Fibroblast of the aortic adventitia (primary cell): ENCODE data around the gene IPO5. TPM values are rescaled to one million over a fixed set of nuclear protein-coding genes. Genes with fewer than 3 reads are reported as not detected.
A peak's percentile ranks its signal among the peaks of the same experiment; 100 is the strongest.

ENCODE experiments used
- DNase-seq: peaks from one replicate; pipeline ENCODE4 v3.0.0-alpha.2; 2010; ENCODE audit warnings: low read depth
- H3K4me3 ChIP-seq: 2 replicates; pipeline ENCODE4 v1.5.1; 2011; ENCODE audit warnings: low read depth, mild to moderate bottlenecking, control low read depth, low read length, moderate library complexity
- total RNA-seq: library from RNA; depleted of rRNA; stranded (reverse); fragments of >200 nt; gene quantifications from 2 replicates; pipeline ENCODE4 v1.2.3, GENCODE V29; 2012; ENCODE audit warnings: low replicate concordance
- TF ChIP-seq, protein P1 (sequence below): IDR thresholded peaks from 2 replicates; pipeline ENCODE4 v1.5.1; 2011; ENCODE audit warnings: mild to moderate bottlenecking, low read length, control low read depth, inconsistent platforms; ENCODE audit not compliant: insufficient read depth

The IPO5 gene
- total RNA-seq, 1 donor = 286 TPM

DNA sequence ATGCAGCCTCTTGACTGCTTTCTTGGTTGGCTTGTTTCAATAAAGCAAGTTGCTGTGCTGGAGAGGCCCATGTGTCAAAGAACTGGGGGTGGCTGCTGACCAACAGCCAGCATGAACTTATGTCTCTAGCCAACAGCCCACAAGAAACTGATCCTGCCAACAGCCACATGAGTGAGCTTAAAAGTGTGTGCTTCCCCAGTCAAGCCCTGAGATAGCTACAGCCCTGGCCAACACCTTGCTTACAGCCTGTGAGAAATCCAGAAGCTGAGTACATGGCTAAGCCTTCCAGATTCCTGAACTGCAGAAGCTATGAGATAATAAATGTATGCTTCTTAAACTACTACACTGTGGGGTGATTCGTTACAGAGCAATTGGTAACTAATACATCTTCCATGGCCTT lies 38.9 kb upstream of the IPO5 start:
- no peak overlapping the region for H3K4me3 ChIP-seq
- TF ChIP-seq, protein P1, sequence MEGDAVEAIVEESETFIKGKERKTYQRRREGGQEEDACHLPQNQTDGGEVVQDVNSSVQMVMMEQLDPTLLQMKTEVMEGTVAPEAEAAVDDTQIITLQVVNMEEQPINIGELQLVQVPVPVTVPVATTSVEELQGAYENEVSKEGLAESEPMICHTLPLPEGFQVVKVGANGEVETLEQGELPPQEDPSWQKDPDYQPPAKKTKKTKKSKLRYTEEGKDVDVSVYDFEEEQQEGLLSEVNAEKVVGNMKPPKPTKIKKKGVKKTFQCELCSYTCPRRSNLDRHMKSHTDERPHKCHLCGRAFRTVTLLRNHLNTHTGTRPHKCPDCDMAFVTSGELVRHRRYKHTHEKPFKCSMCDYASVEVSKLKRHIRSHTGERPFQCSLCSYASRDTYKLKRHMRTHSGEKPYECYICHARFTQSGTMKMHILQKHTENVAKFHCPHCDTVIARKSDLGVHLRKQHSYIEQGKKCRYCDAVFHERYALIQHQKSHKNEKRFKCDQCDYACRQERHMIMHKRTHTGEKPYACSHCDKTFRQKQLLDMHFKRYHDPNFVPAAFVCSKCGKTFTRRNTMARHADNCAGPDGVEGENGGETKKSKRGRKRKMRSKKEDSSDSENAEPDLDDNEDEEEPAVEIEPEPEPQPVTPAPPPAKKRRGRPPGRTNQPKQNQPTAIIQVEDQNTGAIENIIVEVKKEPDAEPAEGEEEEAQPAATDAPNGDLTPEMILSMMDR = no peak
- peak; percentile 54 for DNase-seq

DNA sequence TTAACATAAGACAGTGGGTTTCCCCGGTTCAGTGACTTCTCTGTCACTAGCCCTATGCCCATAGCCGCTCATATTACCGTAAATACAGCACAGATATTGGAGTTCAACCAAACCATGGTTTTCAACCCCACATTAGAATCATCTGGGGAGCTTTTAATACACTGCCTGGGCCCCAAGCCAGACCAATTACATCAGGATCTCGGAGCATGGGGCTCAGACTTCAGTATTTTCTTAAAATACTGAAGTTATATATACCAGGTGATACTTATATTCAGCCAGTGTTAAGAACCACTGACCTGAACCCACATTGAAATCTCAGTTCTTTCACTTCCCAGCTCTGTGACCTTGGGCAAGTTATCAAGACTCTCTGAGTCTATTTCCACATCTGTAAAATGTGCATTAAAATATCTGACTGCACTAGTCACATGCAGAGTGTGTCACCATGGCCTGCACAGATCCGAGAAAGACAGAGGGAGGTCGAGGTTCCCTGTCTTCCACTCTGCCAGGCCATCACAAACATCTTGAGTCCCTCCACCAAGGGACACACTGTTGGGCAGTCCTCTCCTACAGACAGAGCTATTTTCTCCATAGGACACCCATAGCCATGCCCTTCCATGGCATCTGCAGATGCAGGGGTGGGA lies 32.2 kb upstream of the IPO5 start:
- DNase-seq = peak; percentile 53
- H3K4me3 ChIP-seq = no peak overlapping the region
- TF ChIP-seq, protein P1 = no peak

DNA sequence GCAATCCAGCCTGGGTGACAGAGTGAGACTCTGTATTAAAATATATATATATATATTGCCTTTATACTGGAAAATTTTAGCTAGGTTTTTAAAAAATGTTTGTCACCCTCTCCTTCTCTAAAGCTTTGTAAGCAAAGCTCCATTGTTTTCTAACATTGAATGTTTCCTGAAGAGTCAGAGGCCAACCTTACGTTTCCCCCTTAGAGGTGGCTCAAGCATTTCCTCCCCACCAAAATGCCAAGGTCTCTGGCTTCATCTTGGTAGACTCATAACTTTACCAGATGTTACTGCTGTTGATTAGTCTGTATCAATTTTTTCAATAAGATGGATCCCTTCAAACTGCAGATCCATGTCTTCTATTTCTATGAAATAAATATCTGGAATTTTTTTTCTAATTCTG lies 25.2 kb upstream of the IPO5 start:
- no peak for DNase-seq
- TF ChIP-seq, protein P1 = no peak
- no peak overlapping the region for H3K4me3 ChIP-seq

DNA sequence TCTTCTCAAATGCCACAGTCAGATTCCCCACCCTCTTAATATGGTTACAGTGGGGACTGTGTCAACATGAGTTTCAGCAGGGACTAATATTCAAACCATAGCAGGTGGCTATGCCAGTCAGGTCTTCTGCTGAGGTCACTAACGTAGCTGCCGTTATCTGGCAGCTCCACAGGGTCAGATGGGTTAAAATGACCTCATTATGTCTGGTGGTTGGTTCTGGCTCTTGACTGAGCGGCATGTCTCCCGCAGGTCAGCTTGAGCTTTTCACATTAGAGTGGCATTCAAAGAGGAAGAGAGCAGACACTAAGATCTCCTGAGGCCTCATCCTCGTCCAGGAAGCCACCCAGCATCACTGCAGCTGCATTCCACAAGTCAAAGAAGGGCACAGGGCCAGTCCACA lies 21.4 kb upstream of the IPO5 start:
- no peak for DNase-seq
- TF ChIP-seq, protein P1 = no peak
- H3K4me3 ChIP-seq = no peak overlapping the region

DNA sequence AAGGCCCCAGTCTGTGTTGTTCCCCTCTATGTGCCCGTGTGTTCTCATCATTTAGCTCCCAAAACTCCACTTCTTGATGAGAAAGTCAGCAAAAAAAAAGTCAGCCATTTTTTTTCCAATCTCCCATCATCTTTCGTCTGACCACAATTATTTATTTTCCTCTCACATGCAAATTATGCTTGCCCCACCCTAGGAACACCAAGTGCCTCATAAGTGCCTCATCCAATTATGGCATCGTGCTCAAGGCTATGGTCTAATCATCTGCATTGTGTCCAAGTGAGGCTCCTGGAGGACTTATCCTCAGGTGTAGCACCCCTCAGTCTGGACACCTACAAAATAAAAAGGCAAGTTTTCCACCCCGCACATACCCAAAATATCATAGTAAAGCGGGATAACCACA lies 20.8 kb upstream of the IPO5 start:
- no peak for DNase-seq
- TF ChIP-seq, protein P1 = no peak
- H3K4me3 ChIP-seq = no peak overlapping the region

DNA sequence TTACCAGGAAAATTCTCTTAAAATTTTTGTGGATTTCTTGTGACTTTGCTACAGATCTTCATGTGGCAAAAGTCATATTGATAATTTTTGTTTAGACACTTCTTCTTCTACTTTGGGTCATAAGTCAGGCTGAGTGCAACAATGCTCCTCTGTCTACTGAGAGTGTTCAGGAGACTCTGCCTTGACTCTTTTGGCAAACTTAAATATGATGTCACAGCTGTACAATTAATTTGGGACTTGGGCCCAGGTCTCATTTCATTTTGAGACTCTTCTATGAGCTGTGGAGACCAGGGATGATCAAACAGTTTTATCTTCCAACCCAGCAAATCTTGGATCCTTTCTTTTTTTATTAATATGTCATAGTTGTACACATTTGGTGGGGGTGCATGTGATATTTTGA lies 19.7 kb upstream of the IPO5 start:
- DNase-seq = no peak
- TF ChIP-seq, protein P1 = no peak
- no peak overlapping the region for H3K4me3 ChIP-seq

DNA sequence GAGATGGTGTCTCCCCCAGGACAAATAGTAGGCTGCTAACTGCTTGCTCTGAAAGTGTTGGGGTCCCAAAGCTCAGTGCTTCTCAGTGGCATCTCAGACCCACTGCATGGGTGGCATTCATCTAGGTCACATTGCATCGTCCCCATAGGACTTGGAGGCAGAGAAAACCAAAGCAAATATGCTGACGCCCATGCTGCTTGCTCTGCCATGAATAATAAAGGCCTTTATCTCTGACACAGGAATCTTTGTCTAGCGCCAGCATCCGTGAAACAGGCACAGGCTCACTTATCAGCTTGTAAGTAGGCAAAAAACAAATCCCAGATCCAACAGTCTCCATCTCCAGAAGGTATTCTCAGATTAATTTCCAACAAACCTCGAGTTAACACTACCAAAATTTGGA lies 18.9 kb upstream of the IPO5 start:
- peak; percentile 82 for DNase-seq
- H3K4me3 ChIP-seq = no peak overlapping the region
- TF ChIP-seq, protein P1 = no peak
